ENCODE results near the gene NR2C2AP.

Gene NR2C2AP

DNA sequence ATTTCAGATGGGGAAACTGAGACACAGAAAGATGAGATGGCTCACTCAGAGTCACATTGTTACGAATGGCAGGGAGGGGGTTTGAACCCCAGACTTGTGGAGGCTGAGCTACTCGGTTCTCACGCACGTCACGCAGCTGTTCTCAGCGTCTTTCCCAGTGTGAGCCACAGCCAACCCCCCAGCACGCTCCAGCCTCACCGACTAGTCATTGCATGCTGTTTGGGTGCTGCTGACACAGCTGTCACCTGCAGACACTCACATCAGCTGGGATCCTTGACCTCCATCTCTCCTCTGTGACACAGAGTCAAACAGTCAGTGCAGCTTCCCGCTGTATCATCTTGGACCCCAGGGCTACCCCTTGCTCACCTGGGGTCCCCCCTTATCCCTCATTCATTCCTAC is 6.2 kb upstream of the NR2C2AP start:
- TF ChIP-seq ZFX (IDR thresholded peaks at IDR 0.05; ENCODE audit: borderline replicate concordance): no peak
- no peak for TF ChIP-seq CTCF (IDR thresholded peaks at IDR 0.05)
- H3K27ac ChIP-seq: no peak overlapping the region

GRCh38 chr19:19207637-19208572 is 4.7 kb upstream of the NR2C2AP start:
- no peak overlapping the region for H3K27ac ChIP-seq
- TF ChIP-seq ZFX (IDR thresholded peaks at IDR 0.05; ENCODE audit: borderline replicate concordance) (no peak), CTCF (IDR thresholded peaks at IDR 0.05) (no peak)

DNA sequence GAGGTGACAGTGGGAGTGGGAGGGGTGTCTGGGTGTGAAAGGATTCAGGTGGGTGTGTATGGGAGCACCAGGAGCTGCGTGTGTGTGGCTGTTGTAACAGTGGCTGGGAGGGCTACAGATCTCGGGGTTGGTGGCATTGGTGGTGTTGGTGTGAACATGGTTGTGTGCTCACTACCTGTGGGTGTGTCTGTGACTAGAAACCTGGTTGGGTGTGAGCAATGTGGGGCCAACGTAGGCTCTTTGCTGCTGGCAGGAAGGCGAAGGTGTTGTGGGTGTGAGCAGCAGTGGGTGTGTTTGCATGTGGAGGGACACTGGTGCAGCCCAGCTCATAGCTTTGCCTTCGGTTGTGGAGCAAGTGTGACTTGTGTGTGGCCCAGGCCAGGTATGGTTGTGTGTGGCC is 3.7 kb upstream of the NR2C2AP start:
- TF ChIP-seq CTCF (IDR thresholded peaks at IDR 0.05): no peak
- no peak for TF ChIP-seq ZFX (IDR thresholded peaks at IDR 0.05; ENCODE audit: borderline replicate concordance)
- no peak overlapping the region for H3K27ac ChIP-seq

GRCh38 chr19:19205416-19206410 is 2.5 kb upstream of the NR2C2AP start:
- TF ChIP-seq CTCF (IDR thresholded peaks at IDR 0.05) (no peak), ZFX (IDR thresholded peaks at IDR 0.05; ENCODE audit: borderline replicate concordance) (no peak)
- H3K27ac ChIP-seq: no peak overlapping the region

DNA sequence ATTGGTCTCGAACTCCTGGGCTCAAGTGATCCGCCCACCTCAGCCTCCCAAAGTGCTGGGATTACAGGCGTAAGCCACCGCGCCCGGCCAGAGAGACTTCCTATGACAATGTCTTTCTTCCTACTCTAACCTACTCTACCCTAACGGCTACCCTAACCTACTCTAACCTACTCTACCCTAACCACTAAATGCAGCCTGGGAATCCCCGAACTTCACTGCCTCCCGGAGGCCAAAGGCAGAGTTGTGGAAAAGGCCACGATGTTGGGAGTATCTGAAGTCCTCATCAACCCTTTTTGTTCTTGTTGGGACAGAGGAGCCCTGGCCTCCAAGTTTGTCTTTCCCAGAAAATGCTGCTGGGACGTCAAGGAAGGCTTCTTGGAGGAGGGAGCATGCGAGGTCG is 967 bp upstream of the NR2C2AP start:
- TF ChIP-seq CTCF (IDR thresholded peaks at IDR 0.05) (no peak), ZFX (IDR thresholded peaks at IDR 0.05; ENCODE audit: borderline replicate concordance) (no peak)
- H3K27ac ChIP-seq: no peak overlapping the region

DNA sequence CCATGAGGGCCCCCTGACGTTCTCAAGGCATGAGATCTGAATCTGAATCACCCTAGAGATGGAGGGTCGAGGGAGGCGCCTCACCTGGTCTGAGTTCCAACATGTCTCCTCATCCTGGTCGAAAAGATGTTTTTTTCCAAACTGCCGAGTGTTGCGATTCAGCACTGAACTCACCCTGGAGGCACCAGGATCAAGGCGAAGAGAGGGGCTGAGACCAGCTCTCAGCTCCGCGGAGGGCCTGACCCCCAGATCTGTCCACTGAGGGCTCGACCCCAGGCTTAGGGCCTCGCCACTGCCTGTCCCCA is 555 bp downstream of the NR2C2AP start:
- no peak for TF ChIP-seq CTCF (IDR thresholded peaks at IDR 0.05)
- TF ChIP-seq ZFX (IDR thresholded peaks at IDR 0.05; ENCODE audit: borderline replicate concordance): no peak
- H3K27ac ChIP-seq: peak overlapping the region; percentile 92
